Stimulated activated CD4-positive, alpha-beta T cell treated with anti-CD3 and anti-CD28 coated beads, TNF-alpha, amount 100 ng/mL, for 1 hour (primary cell): Measurements from ENCODE around the gene ILF3.
"Not testable (repeated sequence)": the region's sequence is repeated elsewhere in the genome, so short reads cannot be mapped to it uniquely, and the experiment has no call there.

Source experiments
- DNase-seq, 3 donors: peaks; one replicate each; pipeline ENCODE4 v3.0.0-alpha.2; 2020; ENCODE audit warnings: low read depth in 3 of 3, low spot score in 1 of 3

The ILF3 gene

GRCh38 chr19:10671922-10672321 lies 17.8 kb downstream of the ILF3 start:
- not testable (repeated sequence) for DNase-seq

- not testable (repeated sequence) for DNase-seq
Observed at GRCh38 chr19:10675214-10675613, 21.1 kb downstream of the ILF3 start.

DNA sequence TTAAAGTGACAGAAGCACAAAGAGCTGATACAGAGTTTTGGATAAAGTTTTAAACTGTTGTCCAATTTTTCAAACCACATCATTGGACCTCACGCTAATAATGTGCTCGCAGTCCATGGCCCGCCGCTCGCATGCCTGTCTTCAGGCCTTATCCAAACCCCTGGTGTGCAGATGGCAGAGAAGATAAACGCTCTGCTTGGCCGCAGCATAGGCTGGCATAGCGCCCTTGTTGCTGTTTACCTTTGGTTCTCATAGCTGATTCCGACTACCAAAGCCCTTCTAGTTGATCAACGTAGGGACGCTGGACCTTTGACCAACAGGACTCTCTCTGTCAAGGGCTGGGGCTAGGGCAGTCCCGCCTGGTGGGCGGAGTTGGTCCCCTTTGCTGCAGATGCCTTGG lies 23.6 kb downstream of the ILF3 start:
- DNase-seq = no peak

GRCh38 chr19:10678813-10679212 lies 24.7 kb downstream of the ILF3 start:
- no peak for DNase-seq

GRCh38 chr19:10679743-10680142 lies 25.6 kb downstream of the ILF3 start:
- DNase-seq = no peak

DNA sequence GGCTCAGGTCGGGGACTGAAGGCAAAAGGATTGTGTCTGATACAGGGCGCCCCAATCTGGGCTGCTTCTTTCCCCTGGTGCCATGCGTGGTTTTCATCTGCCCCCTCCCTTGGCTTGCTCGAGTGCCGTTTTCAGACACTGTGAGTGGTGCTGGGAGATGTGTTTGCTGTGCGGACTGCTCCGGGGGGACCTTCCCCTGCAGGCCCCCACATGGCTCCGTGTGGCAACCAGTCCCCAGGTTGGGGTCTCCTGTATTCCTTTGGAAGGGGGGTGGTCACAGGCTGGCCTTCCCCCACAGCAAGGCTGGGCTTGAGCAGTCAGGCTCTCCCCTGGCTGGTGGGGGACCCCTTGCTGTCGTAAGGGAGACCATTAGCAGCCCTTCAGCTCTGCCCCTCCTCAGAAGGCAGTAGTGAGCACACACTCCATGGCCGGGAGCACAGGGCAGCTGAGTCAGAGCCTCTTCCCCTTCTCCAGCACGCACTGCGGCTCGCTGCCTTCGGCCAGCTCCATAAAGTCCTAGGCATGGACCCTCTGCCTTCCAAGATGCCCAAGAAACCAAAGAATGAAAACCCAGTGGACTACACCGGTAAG lies 26.5 kb downstream of the ILF3 start:
- no peak for DNase-seq

DNA sequence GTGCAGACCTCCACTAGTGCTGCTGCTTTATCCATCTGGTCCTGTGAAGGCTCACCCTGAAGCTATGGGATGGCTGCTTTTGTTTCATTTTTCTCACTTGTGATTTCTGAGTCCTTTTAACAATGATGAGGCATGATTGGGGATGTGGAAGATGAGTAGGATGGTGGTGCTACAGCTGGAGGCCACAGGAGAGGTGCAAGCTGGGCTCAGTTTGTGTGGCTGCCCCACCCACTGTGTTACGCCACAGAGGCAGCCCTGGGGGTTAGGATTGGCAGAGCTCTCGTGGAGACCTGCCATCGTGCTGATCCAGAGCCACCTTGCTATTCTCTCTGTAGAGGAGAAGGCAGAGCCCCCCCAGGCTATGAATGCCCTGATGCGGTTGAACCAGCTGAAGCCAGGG lies 27.5 kb downstream of the ILF3 start:
- DNase-seq = no peak

- DNase-seq = no peak
Observed at GRCh38 chr19:10682397-10683063, 28.4 kb downstream of the ILF3 start.

- DNase-seq = no peak
Observed at GRCh38 chr19:10683064-10683426, 28.9 kb downstream of the ILF3 start.

DNA sequence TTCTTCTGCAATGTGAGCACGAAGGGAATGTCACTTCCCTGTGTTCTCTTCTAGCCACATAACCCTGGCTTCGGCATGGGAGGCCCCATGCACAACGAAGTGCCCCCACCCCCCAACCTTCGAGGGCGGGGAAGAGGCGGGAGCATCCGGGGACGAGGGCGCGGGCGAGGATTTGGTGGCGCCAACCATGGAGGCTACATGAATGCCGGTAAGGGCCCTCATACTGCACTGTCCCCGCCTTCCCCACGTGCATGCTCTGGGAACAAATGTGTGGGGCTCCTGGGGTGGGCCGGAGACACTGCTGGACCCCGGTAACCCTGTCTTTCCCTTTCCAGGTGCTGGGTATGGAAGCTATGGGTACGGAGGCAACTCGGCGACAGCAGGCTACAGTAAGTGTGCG lies 29.4 kb downstream of the ILF3 start:
- DNase-seq = no peak

- DNase-seq = no peak
Observed at GRCh38 chr19:10685210-10685609, 31.1 kb downstream of the ILF3 start.

- no peak for DNase-seq
Observed at GRCh38 chr19:10686193-10686592, 32.0 kb downstream of the ILF3 start.

DNA sequence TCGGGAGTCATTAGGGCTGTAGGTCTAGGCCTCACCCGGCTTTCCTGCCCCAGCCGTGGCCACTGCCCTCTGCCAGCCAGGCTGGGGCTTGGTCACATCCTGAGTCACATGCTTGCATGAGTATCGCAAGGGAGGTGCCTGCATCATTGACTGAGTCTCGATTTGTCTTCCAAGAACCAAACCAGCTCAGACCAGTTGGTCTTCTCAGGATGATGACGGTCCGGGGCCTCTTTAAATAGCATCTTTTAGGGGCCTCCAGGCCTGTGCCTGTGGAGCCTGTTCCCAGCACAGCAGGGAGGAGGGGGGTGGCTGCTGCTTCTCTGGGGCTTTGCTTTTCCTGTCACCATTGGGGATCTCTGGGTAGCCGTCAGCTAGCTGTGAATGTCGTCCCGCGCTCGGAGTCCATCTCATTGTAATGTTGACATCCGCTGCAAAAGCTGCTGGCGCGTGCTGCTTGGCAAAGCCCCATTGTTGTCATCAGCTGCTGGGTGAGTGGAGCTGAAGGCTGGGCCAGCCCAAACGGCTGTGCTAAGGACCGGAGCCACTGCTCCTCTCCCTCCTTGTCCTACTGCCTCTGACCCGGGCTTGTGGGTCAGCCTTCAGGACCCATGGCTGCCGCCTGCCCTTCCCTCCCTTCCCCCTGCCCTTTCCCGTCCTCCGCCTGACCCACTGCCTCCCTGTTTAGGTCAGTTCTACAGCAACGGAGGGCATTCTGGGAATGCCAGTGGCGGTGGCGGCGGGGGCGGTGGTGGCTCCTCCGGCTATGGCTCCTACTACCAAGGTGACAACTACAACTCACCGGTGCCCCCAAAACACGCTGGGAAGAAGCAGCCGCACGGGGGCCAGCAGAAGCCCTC lies 32.7 kb downstream of the ILF3 start:
- DNase-seq = no peak

GRCh38 chr19:10687518-10688288 lies 33.6 kb downstream of the ILF3 start:
- DNase-seq = no peak

GRCh38 chr19:10688545-10689280 lies 34.6 kb downstream of the ILF3 start:
- DNase-seq = no peak

- DNase-seq = no peak
Observed at GRCh38 chr19:10690341-10690781, 36.2 kb downstream of the ILF3 start.

GRCh38 chr19:10691178-10691881 lies 37.2 kb downstream of the ILF3 start:
- no peak for DNase-seq

GRCh38 chr19:10691883-10692282 lies 37.7 kb downstream of the ILF3 start:
- DNase-seq = no peak

DNA sequence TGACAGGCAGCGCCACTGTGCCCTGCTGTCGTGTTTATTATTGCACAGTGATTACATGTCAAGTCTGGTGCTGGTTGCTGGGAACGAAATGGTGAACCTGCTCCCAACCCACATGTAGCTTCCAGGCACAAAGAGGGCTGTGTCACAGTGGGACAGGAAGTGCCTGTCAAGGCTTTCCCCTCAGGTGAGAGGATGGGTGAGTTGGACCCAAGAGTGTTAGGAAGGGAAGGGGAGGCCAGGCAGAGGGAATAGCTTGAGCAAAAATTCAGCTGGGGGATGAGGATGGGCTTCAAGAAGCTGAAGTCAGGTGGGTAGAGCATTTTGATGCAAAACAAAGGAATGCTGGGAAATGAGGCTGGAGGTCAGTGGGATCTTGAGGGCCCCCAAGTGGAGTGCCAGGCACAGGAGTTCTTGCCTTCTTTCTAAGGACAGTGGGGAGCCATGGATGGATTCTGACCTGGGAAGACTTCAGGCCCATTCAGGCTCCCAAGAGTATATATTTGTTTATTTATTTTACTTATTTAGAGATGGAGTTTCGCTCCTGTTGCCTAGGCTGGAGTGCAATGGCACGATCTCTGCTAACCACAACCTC lies 38.6 kb downstream of the ILF3 start:
- DNase-seq = no peak
